Measurements from ENCODE around the gene WDPCP. TPM values are rescaled to one million over a fixed set of nuclear protein-coding genes. Genes with fewer than 3 reads are reported as not detected.
"Not testable (repeated sequence)": the region's sequence is repeated elsewhere in the genome, so short reads cannot be mapped to it uniquely, and the experiment has no call there.

WDPCP gene
- total RNA-seq, 1 donor from 2014 or later: 24.5 TPM

DNA sequence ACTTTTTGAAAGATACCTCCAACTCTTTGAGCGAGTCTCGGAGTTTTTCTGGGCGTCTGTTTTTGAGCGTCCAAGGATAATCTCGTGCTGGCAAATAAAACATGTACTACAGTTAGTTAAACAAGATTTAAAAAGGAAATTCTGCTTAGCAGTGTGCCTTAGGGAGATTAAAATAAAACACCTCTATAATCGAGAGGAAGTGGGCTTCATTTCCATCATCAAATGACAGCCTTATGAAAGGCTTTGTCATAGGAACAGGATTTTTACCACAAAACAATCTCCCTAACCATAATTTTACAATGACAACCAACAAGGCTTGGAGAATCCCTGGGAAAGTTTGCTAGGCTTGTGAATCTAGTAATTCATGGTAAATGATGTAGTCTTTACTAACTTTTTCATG, 103.4 kb downstream of the WDPCP start:
- Histone ChIP-seq H3K9ac (ENCODE audit: low read depth in 1 of 3, low read length in 3 of 3) (no peak overlapping the region), H3K9me3 (ENCODE audit: control insufficient read depth in 3 of 3, low read length in 3 of 3) (no peaks in the 10 kb centered on the region), H3K27me3 (ENCODE audit: control insufficient read depth in 3 of 3, insufficient read depth in 3 of 3, low read length in 3 of 3) (no peaks in the 10 kb centered on the region), H3K4me1 (ENCODE audit: control insufficient read depth in 3 of 3, insufficient read depth in 3 of 3, low read length in 3 of 3) (no peaks in the 10 kb centered on the region), H3K27ac (ENCODE audit: low read depth, low read length) (no peak overlapping the region), H3K4me3 (ENCODE audit: low read length in 3 of 3) (no peak overlapping the region), H3K36me3 (ENCODE audit: control insufficient read depth in 3 of 3, insufficient read depth in 3 of 3, low read length in 3 of 3) (peaks cover 0 to 4% (median 2%) of the 10 kb centered on the region in 3 donors)

DNA sequence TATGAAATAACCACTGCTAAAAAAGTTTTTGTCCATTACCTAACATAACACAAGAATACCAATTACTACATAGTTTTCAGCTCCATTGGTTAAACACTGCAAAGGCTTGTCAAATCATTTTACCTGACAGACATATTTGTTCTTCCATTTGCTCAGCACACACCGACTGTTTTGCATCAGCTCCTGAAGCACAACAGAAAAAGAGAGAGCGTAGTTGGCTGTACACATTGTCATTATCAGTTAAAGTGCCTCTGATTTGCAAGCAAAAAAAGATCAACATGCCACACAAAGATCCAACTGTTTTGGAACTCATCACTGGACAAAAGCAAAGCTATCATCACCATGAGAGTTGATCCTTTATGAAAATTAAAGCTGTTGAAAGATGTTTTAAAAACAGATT, 103.8 kb downstream of the WDPCP start:
- Histone ChIP-seq H3K36me3 (ENCODE audit: control insufficient read depth in 3 of 3, insufficient read depth in 3 of 3, low read length in 3 of 3) (peaks cover 0 to 4% (median 2%) of the 10 kb centered on the region in 3 donors), H3K27ac (ENCODE audit: low read depth, low read length) (no peak overlapping the region), H3K27me3 (ENCODE audit: control insufficient read depth in 3 of 3, insufficient read depth in 3 of 3, low read length in 3 of 3) (no peaks in the 10 kb centered on the region), H3K4me3 (ENCODE audit: low read length in 3 of 3) (no peak overlapping the region), H3K4me1 (ENCODE audit: control insufficient read depth in 3 of 3, insufficient read depth in 3 of 3, low read length in 3 of 3) (no peaks in the 10 kb centered on the region), H3K9ac (ENCODE audit: low read depth in 1 of 3, low read length in 3 of 3) (no peak overlapping the region), H3K9me3 (ENCODE audit: control insufficient read depth in 3 of 3, low read length in 3 of 3) (no peaks in the 10 kb centered on the region)

DNA sequence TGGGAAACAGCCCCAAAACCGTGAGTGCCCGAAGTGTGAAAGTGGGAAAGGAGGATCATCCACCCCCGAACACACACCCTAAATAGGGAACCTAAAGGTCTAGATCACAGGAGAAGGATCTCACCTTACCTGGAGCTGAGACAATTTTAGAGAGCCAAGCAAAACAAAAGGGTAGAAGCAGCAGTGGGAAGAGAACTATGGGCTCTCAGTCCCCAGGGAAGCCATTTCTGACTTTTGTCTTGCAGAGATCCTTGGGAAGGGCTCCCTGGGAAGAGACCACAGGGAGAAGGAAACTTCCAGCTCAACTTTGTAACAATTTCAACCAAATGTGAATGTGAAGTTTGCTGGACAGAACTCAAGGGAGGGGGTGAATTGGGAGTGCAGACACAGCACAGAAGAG, 110.6 kb downstream of the WDPCP start:
- no peaks in the 10 kb centered on the region for H3K4me1 ChIP-seq (ENCODE audit: control insufficient read depth in 3 of 3, insufficient read depth in 3 of 3, low read length in 3 of 3)
- no peak overlapping the region for H3K4me3 ChIP-seq (ENCODE audit: low read length in 3 of 3)
- H3K36me3 ChIP-seq (ENCODE audit: control insufficient read depth in 3 of 3, insufficient read depth in 3 of 3, low read length in 3 of 3): no peaks in the 10 kb centered on the region
- H3K9me3 ChIP-seq (ENCODE audit: control insufficient read depth in 3 of 3, low read length in 3 of 3): no peaks in the 10 kb centered on the region
- H3K27ac ChIP-seq (ENCODE audit: low read depth, low read length): no peak overlapping the region
- H3K9ac ChIP-seq (ENCODE audit: low read depth in 1 of 3, low read length in 3 of 3): no peak overlapping the region
- H3K27me3 ChIP-seq (ENCODE audit: control insufficient read depth in 3 of 3, insufficient read depth in 3 of 3, low read length in 3 of 3): no peaks in the 10 kb centered on the region

DNA sequence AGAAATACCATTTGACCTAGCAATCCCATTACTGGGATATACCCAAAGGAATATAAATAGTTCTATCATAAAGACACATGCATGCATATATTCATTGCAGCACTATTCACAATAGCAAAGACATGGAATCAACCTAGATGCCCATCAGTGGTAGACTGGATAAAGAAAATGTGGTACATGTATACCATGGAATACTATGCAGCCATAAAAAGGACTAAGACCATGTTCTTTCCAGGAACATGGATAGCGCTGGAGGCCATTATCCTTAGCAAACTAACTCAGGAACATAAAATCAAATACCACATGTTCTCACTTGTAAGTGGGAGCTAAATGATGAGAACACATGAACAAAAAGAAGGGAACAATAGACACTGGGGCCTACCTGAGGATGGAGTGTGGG, 119.0 kb downstream of the WDPCP start:
- H3K4me3 ChIP-seq (ENCODE audit: low read length in 3 of 3); H3K9ac ChIP-seq (ENCODE audit: low read depth in 1 of 3, low read length in 3 of 3); H3K27me3 ChIP-seq (ENCODE audit: control insufficient read depth in 3 of 3, insufficient read depth in 3 of 3, low read length in 3 of 3); H3K27ac ChIP-seq (ENCODE audit: low read depth, low read length); H3K9me3 ChIP-seq (ENCODE audit: control insufficient read depth in 3 of 3, low read length in 3 of 3); H3K4me1 ChIP-seq (ENCODE audit: control insufficient read depth in 3 of 3, insufficient read depth in 3 of 3, low read length in 3 of 3); H3K36me3 ChIP-seq (ENCODE audit: control insufficient read depth in 3 of 3, insufficient read depth in 3 of 3, low read length in 3 of 3): not testable (repeated sequence)

DNA sequence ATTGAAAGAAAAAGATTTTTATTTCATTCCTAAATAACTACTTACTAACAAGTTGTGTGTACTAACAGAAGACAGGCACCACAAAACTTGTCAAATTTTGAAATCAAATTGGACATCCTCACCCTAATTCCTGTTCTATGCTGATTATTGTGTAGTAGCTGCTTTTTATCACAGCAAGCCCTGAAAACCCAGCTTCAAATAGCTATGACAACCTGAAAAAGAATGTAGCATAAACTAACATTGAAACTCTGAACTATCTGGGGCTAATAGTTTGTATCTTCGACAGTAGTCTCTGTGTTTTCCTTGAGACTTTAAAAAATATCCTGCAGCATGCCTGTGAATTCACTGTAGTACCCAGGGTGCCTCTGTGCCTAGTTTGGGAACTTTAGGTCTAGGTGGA, 122.6 kb downstream of the WDPCP start:
- Histone ChIP-seq H3K27ac (ENCODE audit: low read depth, low read length) (no peak overlapping the region), H3K4me3 (ENCODE audit: low read length in 3 of 3) (no peak overlapping the region), H3K4me1 (ENCODE audit: control insufficient read depth in 3 of 3, insufficient read depth in 3 of 3, low read length in 3 of 3) (no peaks in the 10 kb centered on the region), H3K9me3 (ENCODE audit: control insufficient read depth in 3 of 3, low read length in 3 of 3) (no peaks in the 10 kb centered on the region), H3K9ac (ENCODE audit: low read depth in 1 of 3, low read length in 3 of 3) (no peak overlapping the region), H3K27me3 (ENCODE audit: control insufficient read depth in 3 of 3, insufficient read depth in 3 of 3, low read length in 3 of 3) (no peaks in the 10 kb centered on the region), H3K36me3 (ENCODE audit: control insufficient read depth in 3 of 3, insufficient read depth in 3 of 3, low read length in 3 of 3) (peaks cover 0 to 5% (median 4%) of the 10 kb centered on the region in 3 donors)

DNA sequence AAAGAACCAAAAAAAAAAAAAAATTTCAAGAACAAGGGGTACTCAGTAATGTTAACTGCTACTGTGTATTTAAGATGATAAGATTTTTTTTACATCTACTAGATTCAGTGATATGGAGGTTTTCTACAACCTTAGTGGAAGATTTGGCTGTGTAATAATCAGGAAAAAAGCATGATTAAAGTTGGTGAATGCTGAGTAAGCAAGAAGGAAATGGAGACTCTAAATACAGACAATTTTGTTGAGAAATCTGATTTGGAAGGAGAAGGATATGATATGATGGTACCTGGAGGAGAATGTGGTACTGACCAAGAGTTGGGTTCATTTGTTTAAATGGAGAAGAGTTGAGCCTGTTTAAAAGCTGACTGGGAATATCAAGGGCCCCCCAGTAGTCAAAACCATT, 125.1 kb downstream of the WDPCP start:
- Histone ChIP-seq H3K27me3 (ENCODE audit: control insufficient read depth in 3 of 3, insufficient read depth in 3 of 3, low read length in 3 of 3) (no peaks in the 10 kb centered on the region), H3K27ac (ENCODE audit: low read depth, low read length) (no peak overlapping the region), H3K9ac (ENCODE audit: low read depth in 1 of 3, low read length in 3 of 3) (no peak overlapping the region), H3K4me3 (ENCODE audit: low read length in 3 of 3) (no peak overlapping the region), H3K4me1 (ENCODE audit: control insufficient read depth in 3 of 3, insufficient read depth in 3 of 3, low read length in 3 of 3) (no peaks in the 10 kb centered on the region), H3K9me3 (ENCODE audit: control insufficient read depth in 3 of 3, low read length in 3 of 3) (peaks cover 0 to 5% (median 0%) of the 10 kb centered on the region in 3 donors), H3K36me3 (ENCODE audit: control insufficient read depth in 3 of 3, insufficient read depth in 3 of 3, low read length in 3 of 3) (peaks cover 0 to 5% (median 4%) of the 10 kb centered on the region in 3 donors)

GRCh38 chr2:63446658-63447057, 141.6 kb downstream of the WDPCP start:
- Histone ChIP-seq H3K9me3 (ENCODE audit: control insufficient read depth in 3 of 3, low read length in 3 of 3) (no peaks in the 10 kb centered on the region), H3K9ac (ENCODE audit: low read depth in 1 of 3, low read length in 3 of 3) (no peak overlapping the region), H3K4me1 (ENCODE audit: control insufficient read depth in 3 of 3, insufficient read depth in 3 of 3, low read length in 3 of 3) (no peaks in the 10 kb centered on the region), H3K36me3 (ENCODE audit: control insufficient read depth in 3 of 3, insufficient read depth in 3 of 3, low read length in 3 of 3) (no peaks in the 10 kb centered on the region), H3K27ac (ENCODE audit: low read depth, low read length) (no peak overlapping the region), H3K27me3 (ENCODE audit: control insufficient read depth in 3 of 3, insufficient read depth in 3 of 3, low read length in 3 of 3) (no peaks in the 10 kb centered on the region), H3K4me3 (ENCODE audit: low read length in 3 of 3) (no peak overlapping the region)

GRCh38 chr2:63444565-63445288, 143.6 kb downstream of the WDPCP start:
- Histone ChIP-seq H3K9ac (ENCODE audit: low read depth in 1 of 3, low read length in 3 of 3) (no peak overlapping the region), H3K27ac (ENCODE audit: low read depth, low read length) (no peak overlapping the region), H3K4me1 (ENCODE audit: control insufficient read depth in 3 of 3, insufficient read depth in 3 of 3, low read length in 3 of 3) (no peaks in the 10 kb centered on the region), H3K4me3 (ENCODE audit: low read length in 3 of 3) (no peak overlapping the region), H3K27me3 (ENCODE audit: control insufficient read depth in 3 of 3, insufficient read depth in 3 of 3, low read length in 3 of 3) (no peaks in the 10 kb centered on the region), H3K9me3 (ENCODE audit: control insufficient read depth in 3 of 3, low read length in 3 of 3) (no peaks in the 10 kb centered on the region), H3K36me3 (ENCODE audit: control insufficient read depth in 3 of 3, insufficient read depth in 3 of 3, low read length in 3 of 3) (no peaks in the 10 kb centered on the region)

DNA sequence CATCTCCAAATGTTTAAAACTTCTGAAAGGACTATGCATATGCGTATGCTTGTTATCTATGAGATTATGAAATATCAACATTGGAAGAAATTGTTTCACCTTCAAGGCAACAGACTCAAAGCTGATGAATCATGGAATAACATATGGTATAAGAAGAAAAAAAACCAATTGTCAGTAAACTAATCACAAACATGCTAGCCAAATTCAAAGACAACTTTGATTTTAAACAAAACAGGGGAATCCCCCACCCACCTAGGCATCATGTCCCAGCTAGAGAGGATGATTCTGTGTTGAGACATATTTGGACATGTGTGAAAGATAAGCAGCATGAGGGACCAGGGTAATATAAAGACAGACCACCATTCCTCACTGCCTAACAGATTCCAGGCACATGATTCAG, 147.7 kb downstream of the WDPCP start:
- Histone ChIP-seq H3K9me3 (ENCODE audit: control insufficient read depth in 3 of 3, low read length in 3 of 3) (no peaks in the 10 kb centered on the region), H3K27me3 (ENCODE audit: control insufficient read depth in 3 of 3, insufficient read depth in 3 of 3, low read length in 3 of 3) (no peaks in the 10 kb centered on the region), H3K4me3 (ENCODE audit: low read length in 3 of 3) (no peak overlapping the region)

GRCh38 chr2:63438181-63438580, 150.1 kb downstream of the WDPCP start:
- Histone ChIP-seq H3K9ac (ENCODE audit: low read depth in 1 of 3, low read length in 3 of 3) (no peak overlapping the region), H3K27me3 (ENCODE audit: control insufficient read depth in 3 of 3, insufficient read depth in 3 of 3, low read length in 3 of 3) (no peaks in the 10 kb centered on the region), H3K4me3 (ENCODE audit: low read length in 3 of 3) (no peak overlapping the region), H3K27ac (ENCODE audit: low read depth, low read length) (no peak overlapping the region), H3K9me3 (ENCODE audit: control insufficient read depth in 3 of 3, low read length in 3 of 3) (no peaks in the 10 kb centered on the region), H3K36me3 (ENCODE audit: control insufficient read depth in 3 of 3, insufficient read depth in 3 of 3, low read length in 3 of 3) (no peaks in the 10 kb centered on the region), H3K4me1 (ENCODE audit: control insufficient read depth in 3 of 3, insufficient read depth in 3 of 3, low read length in 3 of 3) (no peaks in the 10 kb centered on the region)

More for the DNA sequence above, 147.7 kb downstream of the WDPCP start:
- Histone ChIP-seq H3K27ac (ENCODE audit: low read depth, low read length) (no peak overlapping the region), H3K4me1 (ENCODE audit: control insufficient read depth in 3 of 3, insufficient read depth in 3 of 3, low read length in 3 of 3) (no peaks in the 10 kb centered on the region), H3K9ac (ENCODE audit: low read depth in 1 of 3, low read length in 3 of 3) (no peak overlapping the region), H3K36me3 (ENCODE audit: control insufficient read depth in 3 of 3, insufficient read depth in 3 of 3, low read length in 3 of 3) (no peaks in the 10 kb centered on the region)

All from skeletal muscle tissue (tissue), 4 donors.